Bronchial epithelial cell (primary cell): Measurements from ENCODE around the gene RBM6. TPM values are rescaled to one million over a fixed set of nuclear protein-coding genes. Genes with fewer than 3 reads are reported as not detected.

Source experiments
- DNase-seq: peaks from one replicate; pipeline ENCODE4 v3.0.0-alpha.2; 2010; ENCODE audit warnings: low read depth
- FAIRE-seq: peaks from 2 replicates; lab custom pipeline; 2011; peaks lifted over from hg19 to GRCh38; lab: Jason Lieb, UNC
- H3K27me3 ChIP-seq: 2 replicates; pipeline ENCODE4 v1.5.1; 2011; ENCODE audit warnings: low read length; ENCODE audit not compliant: control insufficient read depth, insufficient read depth
- H3K36me3 ChIP-seq: 2 replicates; pipeline ENCODE4 v1.5.1; 2011; ENCODE audit warnings: low read length; ENCODE audit not compliant: control insufficient read depth, insufficient read depth
- H3K4me3 ChIP-seq: 2 replicates; pipeline ENCODE4 v1.5.1; 2011; ENCODE audit warnings: mild to moderate bottlenecking, low read depth, low read length, control low read depth
- CTCF ChIP-seq: IDR thresholded peaks from 2 replicates; pipeline ENCODE4 v1.5.1; 2011; ENCODE audit warnings: mild to moderate bottlenecking, moderate library complexity, low read length, control low read depth, inconsistent platforms; ENCODE audit not compliant: insufficient read depth, severe bottlenecking
- total RNA-seq: library from RNA; depleted of rRNA; stranded (reverse); fragments of >200 nt; gene quantifications from 2 replicates; pipeline ENCODE4 v1.2.1, GENCODE V29; 2014

Gene RBM6
- total RNA-seq, 1 donor from 2014 or later, result 35.5 TPM

GRCh38 chr3:50121072-50122032 lies 181.4 kb downstream of the RBM6 start:
- TF ChIP-seq CTCF, result peak; percentile 84
- no peaks in the 10 kb centered on the region for H3K27me3 ChIP-seq
- H3K36me3 ChIP-seq, result peaks cover 12% of the 10 kb centered on the region
- FAIRE-seq (peak; percentile 79), DNase-seq (peak; percentile 73)
- no peak overlapping the region for H3K4me3 ChIP-seq

GRCh38 chr3:50122071-50122470 lies 182.1 kb downstream of the RBM6 start:
- peak; percentile 29 for TF ChIP-seq CTCF
- Histone ChIP-seq H3K36me3 (peaks cover 8% of the 10 kb centered on the region), H3K4me3 (no peak overlapping the region), H3K27me3 (no peaks in the 10 kb centered on the region)
- DNase-seq (peak; percentile 14), FAIRE-seq (no peak)

- FAIRE-seq (no peak), DNase-seq (no peak)
- Histone ChIP-seq H3K36me3 (peaks cover 5% of the 10 kb centered on the region), H3K4me3 (no peak overlapping the region), H3K27me3 (no peaks in the 10 kb centered on the region)
- no peak for TF ChIP-seq CTCF
These were observed 182.9 kb downstream of the RBM6 start for GRCh38 chr3:50122661-50123391.

- no peak overlapping the region for H3K4me3 ChIP-seq
- no peak for FAIRE-seq
- H3K36me3 ChIP-seq, result no peaks in the 10 kb centered on the region
- DNase-seq, result no peak
- no peaks in the 10 kb centered on the region for H3K27me3 ChIP-seq
- no peak for TF ChIP-seq CTCF
These were observed 183.6 kb downstream of the RBM6 start for GRCh38 chr3:50123394-50124051.

- Histone ChIP-seq H3K27me3 (no peaks in the 10 kb centered on the region), H3K36me3 (no peaks in the 10 kb centered on the region), H3K4me3 (no peak overlapping the region)
- DNase-seq, result no peak
- FAIRE-seq, result no peak
- no peak for TF ChIP-seq CTCF
These were observed 184.3 kb downstream of the RBM6 start for GRCh38 chr3:50124052-50124799.
